Right renal pelvis (tissue), 4 donors: ENCODE data around the gene PKD2. TPM values are rescaled to one million over a fixed set of nuclear protein-coding genes. Genes with fewer than 3 reads are reported as not detected.

Experiments used
- DNase-seq, 4 donors: peaks; one replicate each; pipeline ENCODE4 v3.0.0-alpha.2; 2013; ENCODE audit warnings: low read depth in 4 of 4, low spot score in 3 of 4, missing footprints in 1 of 4
- polyA plus RNA-seq, 4 donors: library from polyadenylated mRNA; unstranded; fragments of 120-200 nt; gene quantifications; one replicate each; pipeline ENCODE4 v1.2.1, GENCODE V29; 2013; ENCODE audit not compliant: insufficient read length in 4 of 4

Gene PKD2
- 10 to 100 TPM; 60.2 to 77.0 (median 68.6) TPM for polyA plus RNA-seq

DNA sequence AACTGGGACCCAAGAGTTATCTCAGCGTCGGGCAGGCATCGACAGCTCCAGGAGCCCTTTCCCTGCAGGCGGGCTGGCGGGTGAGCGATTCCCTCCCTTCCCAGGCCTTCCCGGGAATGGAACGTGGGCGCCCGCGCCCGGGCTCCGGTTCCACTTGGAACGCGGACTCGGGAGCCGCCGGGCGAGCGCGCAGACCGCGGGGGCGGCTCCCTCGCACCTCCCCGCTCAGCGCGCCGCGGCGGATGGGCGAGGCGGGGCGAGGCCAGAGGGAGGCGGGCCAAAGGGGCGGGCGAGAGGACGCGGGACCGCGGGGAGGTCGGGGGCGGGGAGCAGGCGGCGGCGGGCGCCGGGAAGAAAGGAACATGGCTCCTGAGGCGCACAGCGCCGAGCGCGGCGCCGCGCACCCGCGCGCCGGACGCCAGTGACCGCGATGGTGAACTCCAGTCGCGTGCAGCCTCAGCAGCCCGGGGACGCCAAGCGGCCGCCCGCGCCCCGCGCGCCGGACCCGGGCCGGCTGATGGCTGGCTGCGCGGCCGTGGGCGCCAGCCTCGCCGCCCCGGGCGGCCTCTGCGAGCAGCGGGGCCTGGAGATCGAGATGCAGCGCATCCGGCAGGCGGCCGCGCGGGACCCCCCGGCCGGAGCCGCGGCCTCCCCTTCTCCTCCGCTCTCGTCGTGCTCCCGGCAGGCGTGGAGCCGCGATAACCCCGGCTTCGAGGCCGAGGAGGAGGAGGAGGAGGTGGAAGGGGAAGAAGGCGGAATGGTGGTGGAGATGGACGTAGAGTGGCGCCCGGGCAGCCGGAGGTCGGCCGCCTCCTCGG, at the start of gene PKD2:
Gene PKD2 (plus strand): TSS at position 332 of the 818 bp plus-strand sequence. CDS start 99 bp downstream, at position 431.
- DNase-seq: peak; percentile 47 to 73 (median 64)

DNA sequence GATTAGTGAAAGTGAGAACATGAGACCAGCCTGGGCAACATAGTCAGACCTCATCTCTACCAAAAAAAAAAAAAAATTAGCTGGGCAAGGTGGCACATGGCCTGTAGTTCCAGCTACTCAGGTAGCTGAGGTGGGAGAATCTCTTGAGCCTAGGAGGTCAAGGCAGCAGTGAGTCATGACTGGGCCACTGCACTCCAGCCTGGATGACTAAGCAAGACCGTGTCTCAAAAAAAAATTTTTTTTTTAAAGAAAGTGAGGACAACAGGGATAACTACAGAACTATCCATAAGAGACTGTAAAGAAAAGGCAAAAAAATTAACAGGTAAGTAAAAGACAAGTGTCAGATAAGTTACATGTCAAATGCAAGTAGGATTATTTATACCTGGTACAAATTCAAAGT, 45.4 kb upstream of the PKD2 start:
- no peak for DNase-seq

DNA sequence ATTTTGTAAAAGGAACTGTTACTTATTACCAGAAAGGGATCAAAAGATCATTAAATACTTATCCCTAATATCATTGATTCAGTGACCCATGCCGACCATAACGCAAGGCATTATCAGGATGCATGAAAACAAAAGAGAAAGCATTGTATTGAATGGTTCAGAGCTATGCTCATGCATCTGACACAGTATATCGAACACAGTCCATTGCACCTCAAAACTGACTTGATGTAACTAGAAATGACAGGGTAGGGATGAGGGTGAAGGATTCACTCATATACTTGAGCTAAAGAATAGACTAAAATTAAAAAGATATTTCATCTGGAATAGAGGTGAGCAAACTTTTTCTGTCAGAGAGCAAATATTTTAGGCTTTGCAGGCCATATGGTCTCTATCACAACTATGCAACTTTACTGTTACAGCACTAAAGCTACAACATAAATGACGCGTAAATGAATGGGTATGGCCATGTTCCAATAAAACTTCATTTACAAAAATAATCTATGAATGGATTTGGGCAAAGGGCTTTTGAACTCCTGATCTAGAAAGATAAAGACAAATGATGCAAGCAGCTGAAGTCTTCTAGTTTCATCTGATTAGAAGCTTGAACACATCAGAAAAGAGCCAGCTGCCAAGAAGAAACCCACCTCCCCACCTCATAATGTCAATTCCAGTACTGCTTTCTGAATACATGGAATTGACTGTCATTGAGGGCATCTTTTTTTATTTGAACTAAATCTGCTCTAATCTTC, 44.9 kb upstream of the PKD2 start:
- no peak for DNase-seq

DNA sequence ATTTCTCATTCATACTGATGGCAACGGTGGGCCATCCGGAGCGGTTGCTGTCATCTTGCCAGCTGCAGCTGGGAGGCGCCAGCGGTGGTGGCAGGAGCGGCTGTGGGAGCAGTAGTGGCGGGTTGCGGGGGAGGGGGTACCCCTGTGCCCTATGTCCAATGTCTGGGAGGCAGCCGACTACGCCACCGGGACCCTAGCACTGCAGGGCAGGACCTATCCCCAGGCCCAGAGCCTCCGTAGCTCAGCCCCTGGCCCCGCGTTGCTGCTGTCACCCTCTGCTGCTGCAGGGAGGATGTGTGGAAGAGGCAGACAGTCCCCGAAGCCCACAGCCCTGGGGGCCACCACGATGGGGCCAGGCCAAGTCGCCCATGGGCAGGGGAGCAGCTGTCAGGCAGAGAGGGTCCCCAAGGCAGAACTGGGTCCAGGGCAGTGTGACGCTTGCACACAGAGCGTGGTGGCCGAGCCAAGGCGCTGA, 41.9 kb upstream of the PKD2 start:
- no peak for DNase-seq

GRCh38 chr4:87966095-87966496, 41.3 kb upstream of the PKD2 start:
- DNase-seq: no peak

DNA sequence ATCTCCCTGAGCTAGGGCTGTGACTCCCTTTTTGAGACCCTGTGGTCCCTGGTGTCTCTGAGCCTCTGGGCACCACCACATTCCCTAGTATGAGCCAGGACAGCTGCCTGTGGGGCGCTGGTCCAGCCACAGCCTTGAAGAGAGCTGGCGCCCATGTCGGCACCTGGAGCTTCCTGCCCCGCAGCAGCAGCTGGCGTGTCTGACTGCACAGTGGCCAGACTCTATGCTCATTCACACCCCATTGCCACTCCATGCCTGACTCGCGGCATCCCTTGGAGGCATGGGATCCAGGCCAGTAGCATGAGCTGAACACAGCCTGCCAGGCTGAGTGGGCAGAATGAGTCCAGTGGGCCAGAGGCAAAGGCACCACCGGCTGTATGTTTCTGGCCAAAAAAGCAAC, 40.2 kb upstream of the PKD2 start:
- DNase-seq: no peak

- no peak for DNase-seq
Observed at GRCh38 chr4:87970121-87970520, 37.3 kb upstream of the PKD2 start.

- no peak for DNase-seq
Observed at GRCh38 chr4:87971866-87972265, 35.6 kb upstream of the PKD2 start.

GRCh38 chr4:87973283-87974169, 33.9 kb upstream of the PKD2 start:
- DNase-seq: peak in 3 of 4 donors; percentile 36 to 54 (median 53)

DNA sequence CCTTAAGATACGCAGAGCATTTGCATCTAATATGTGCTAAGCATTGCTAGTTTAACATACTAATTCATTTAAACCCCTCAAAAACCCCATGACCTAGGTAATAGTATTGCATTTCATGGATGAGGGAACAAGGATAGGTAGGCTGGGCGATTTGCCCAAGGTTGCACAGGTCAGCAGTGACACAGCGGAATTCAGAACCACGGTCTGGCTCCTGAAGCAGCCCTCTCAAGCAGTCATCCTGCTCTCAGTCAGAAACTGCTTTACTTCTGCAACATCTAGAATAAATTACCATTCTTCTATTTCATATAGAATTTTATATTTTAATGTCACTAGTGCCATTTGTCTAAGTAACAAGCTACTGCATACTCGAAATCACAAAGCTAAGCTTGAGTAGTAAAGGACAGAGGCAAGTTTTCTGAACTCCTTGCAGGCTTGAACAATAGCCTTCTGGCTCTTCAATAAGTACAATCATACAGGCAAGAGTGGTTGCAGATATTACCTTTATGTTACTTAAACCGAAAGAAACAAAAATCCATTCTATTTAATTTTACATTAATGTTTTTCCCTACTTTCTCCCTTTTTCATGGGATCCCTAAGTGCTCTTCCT, 32.5 kb upstream of the PKD2 start:
- DNase-seq: no peak

DNA sequence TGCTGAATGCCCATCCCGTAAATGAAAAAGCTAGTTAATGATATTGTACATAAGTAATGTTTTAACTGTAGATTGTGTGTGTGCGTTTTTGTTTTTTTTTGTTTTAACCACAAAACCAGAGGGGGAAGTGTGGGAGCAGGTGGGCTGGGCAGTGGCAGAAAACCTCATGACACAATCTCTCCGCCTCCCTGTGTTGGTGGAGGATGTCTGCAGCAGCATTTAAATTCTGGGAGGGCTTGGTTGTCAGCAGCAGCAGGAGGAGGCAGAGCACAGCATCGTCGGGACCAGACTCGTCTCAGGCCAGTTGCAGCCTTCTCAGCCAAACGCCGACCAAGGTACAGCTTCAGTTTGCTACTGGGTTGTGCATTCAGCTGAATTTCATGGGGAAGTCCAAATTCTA, 32.0 kb upstream of the PKD2 start, which contains the start of gene SPP1:
Gene SPP1 (plus strand): TSS at position 249 of the 400 bp plus-strand sequence. CDS start 1,182 bp downstream, outside the sequence.
- no peak for DNase-seq

DNA sequence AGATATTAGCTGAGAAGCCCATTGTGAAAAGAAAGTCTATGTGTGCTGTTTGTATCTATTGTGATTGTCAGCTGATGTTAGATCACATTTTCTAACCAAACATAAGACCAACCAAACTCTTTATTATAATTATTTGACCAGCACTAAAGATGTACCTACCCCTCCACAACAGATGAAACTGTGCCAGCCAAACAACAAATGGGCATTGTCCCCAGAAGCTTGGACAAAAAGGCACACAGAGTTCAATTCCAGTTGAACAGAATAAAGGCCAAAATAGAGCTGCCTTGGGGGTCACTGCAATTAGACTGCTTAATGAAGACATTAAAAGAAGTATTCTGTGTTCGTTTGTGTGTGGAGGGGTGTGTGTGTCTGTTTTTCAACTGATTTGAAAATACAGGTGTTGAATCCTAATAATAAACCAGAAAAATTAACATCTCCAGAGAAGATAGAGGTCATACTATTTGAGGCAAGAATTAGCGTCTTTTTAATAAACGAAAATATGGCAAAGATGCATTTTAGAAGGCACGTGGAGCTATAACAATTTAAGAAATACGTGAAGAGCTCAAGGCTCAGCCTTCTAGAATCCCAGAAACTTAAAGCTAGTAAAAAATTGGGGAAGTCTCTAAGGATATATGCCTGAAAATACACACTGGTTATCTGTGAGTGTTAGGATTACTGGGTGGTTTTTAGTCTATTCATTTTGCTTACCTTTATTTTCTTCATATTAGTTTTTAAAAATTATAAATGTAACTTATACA, 29.7 kb upstream of the PKD2 start:
- DNase-seq: no peak

GRCh38 chr4:87978681-87979080, 28.8 kb upstream of the PKD2 start:
- no peak for DNase-seq

DNA sequence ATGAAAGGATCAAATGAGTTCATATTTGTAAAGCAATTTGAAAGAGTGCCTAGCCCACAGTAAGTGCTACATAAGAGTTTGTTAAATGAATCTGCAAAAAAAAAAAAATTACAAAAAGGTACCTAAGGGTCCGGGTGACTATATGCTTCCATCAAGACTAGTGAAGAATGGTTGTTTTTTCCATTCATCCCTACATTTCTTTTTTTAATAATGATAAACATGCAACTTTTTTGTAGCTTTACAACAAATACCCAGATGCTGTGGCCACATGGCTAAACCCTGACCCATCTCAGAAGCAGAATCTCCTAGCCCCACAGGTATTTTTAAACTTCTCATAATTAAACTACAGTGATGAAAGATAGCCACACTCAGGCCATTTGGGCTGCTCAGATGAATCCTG, 27.6 kb upstream of the PKD2 start:
- DNase-seq: no peak

- DNase-seq: no peak
Observed at GRCh38 chr4:87981486-87981885, 25.9 kb upstream of the PKD2 start.

- no peak for DNase-seq
Observed at GRCh38 chr4:87982036-87982435, 25.4 kb upstream of the PKD2 start.

- no peak for DNase-seq
Observed at GRCh38 chr4:87982446-87983010, 24.9 kb upstream of the PKD2 start.

DNA sequence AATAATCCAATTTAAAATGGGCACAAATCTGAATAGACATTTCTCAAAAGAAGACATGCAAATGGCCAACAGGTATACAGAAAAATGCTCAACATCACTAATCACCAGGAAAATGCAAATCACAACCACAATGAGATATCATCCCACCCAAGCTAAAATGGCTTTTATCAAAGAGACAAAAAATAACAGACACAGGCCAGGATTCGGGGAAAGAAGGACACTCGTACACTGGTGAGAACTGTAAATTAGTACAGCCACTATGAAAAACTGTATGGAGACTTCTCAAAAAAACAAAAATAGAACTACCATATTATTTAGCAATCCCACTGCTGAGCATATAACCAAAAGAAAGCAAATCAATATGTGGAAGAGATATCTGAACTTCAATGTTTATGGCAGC, 23.4 kb upstream of the PKD2 start:
- no peak for DNase-seq
